ES-I3 (cell line): Measurements from ENCODE around the gene IGFL1.
"Not testable (repeated sequence)": the region's sequence is repeated elsewhere in the genome, so short reads cannot be mapped to it uniquely, and the experiment has no call there.

Source experiments
- H3K36me3 ChIP-seq: 2 replicates; pipeline ENCODE4 v1.6.1; 2013; ENCODE audit warnings: mild to moderate bottlenecking, low read length, control low read depth, moderate library complexity; ENCODE audit not compliant: insufficient read depth
- H3K4me1 ChIP-seq: 2 replicates; pipeline ENCODE4 v1.6.1; 2013; ENCODE audit warnings: mild to moderate bottlenecking, control low read depth, low read length; ENCODE audit not compliant: insufficient read depth
- H3K9ac ChIP-seq: 2 replicates; pipeline ENCODE4 v1.6.1; 2013; ENCODE audit warnings: low read depth, mild to moderate bottlenecking, low read length, moderate library complexity
- H3K9me3 ChIP-seq: 2 replicates; pipeline ENCODE4 v1.6.1; 2013; ENCODE audit warnings: mild to moderate bottlenecking, low read length, moderate library complexity; ENCODE audit not compliant: control insufficient read depth, insufficient read depth

Gene IGFL1

DNA sequence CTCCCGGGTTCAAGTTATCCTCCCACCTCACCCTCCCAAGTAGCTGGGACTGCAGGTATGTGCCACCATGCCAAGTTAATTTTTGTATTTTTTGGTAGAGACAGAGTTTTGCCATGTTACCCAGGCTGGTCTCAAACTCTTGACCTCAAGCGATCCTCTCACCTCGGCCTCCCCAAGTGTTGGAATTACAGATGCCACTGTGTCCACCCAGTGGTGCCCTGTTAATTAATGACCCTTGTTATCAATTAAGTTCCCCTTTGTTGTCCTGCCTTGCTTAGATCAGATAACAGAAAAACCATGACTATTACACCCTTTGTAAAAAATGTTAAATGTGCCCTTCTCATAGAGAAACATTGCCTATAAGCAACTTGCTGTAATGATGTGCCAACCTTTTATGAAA, 34.4 kb upstream of the IGFL1 start:
- peaks cover 3% of the 10 kb centered on the region; the same call in 1 of the 2 replicates for H3K4me1 ChIP-seq
- no peaks in the 10 kb centered on the region for H3K9me3 ChIP-seq
- no peaks in the 10 kb centered on the region for H3K36me3 ChIP-seq
- no peak overlapping the region for H3K9ac ChIP-seq

DNA sequence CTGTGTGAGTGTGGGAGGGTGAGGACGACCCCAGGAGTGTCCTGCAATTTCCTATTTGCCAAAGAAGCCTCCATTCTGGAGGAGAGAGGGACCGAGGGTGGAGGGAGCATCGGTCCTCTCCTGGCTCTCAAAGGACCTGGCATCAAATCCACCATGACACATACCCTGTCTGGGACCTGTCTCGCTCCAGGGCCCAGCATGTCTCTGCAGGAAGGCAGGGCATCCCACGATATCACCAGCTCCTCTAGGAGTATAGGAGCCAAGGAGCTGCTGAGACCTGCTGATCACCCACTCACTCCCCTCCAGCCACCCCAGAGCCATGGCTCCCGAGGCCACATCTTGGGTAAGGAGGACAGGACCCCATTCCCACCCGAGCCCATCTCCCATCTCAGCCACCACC, 33.6 kb upstream of the IGFL1 start:
- H3K36me3 ChIP-seq, H3K9ac ChIP-seq, H3K4me1 ChIP-seq: not testable (repeated sequence)

DNA sequence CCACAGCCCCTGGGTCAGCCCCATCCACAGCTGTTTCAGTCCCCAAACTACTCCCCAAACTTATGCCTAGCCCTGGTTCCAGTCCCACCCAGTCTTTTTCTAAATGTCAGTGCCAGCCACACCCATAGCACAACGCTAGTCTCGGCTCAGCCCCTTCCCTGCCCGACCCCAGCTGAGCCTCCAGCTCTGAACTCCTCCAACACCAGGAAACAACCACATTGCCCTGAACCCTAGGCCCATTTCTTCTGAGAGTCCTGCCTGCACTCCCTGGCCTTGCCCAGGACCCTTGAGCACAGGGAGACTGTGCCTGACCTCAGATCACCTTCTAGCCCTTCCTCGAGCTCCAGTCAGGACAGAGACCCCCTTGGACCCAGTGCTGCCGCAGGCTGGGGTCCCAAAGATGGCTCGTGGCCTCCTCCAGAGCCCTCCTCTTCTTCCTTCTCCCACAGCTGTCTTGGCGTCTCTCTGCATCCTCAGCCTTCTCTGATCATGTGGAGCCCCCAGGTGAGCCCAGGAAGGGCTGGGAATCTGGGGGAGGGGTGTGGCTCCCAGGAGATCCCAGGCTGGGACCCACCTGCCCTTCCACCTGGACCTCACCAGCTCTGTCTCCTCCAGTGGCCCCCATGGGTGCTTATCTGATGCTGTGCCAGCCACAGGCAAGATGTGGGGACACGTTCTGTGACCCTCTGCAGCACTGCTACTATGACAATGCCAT, 33.0 kb upstream of the IGFL1 start:
- no peak overlapping the region for H3K9ac ChIP-seq
- H3K36me3 ChIP-seq: no peaks in the 10 kb centered on the region
- peaks cover 3% of the 10 kb centered on the region; the same call in 1 of the 2 replicates for H3K4me1 ChIP-seq
- H3K9me3 ChIP-seq: no peaks in the 10 kb centered on the region

More for the DNA sequence above, 33.6 kb upstream of the IGFL1 start:
- not testable (repeated sequence) for H3K9me3 ChIP-seq

DNA sequence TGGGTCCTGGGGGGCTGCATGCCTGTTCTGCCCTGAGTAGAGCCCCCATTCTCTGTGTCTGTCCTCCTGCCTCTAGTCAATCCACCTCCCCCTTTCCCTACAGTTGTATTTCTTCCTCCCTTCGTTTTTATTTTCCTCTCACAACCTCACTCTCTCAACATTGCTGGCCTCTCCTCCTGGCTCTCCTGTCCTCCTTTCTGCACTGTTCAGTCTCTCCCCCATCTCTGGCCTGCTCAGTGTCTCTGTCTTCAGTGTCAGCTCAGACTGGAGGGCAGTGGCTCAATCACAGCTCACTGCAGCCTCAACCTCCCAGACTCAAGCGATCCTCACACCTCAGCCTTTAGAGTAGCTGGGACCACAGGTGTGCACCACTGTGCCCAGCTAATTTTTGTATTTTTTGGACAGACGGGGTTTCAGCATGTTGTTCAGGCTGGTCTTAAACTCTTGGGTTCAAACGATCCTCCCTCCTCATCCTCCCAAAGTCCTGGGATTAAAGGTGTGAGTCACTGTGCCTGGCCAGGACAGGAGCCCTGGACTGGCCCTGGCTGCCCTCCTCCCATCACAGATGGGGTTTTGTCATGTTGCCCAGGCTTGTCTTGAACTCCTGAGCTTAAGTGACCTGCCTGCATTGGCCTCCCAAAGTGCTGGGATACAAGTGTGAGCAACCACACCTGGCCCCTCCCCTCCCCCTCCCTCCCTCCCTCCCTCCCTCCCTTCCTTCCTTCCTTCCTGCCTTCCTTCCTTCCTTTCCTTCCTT, 32.0 kb upstream of the IGFL1 start:
- H3K36me3 ChIP-seq: no peaks in the 10 kb centered on the region
- H3K4me1 ChIP-seq: peaks cover 3% of the 10 kb centered on the region; the same call in 1 of the 2 replicates
- no peaks in the 10 kb centered on the region for H3K9me3 ChIP-seq
- no peak overlapping the region for H3K9ac ChIP-seq

DNA sequence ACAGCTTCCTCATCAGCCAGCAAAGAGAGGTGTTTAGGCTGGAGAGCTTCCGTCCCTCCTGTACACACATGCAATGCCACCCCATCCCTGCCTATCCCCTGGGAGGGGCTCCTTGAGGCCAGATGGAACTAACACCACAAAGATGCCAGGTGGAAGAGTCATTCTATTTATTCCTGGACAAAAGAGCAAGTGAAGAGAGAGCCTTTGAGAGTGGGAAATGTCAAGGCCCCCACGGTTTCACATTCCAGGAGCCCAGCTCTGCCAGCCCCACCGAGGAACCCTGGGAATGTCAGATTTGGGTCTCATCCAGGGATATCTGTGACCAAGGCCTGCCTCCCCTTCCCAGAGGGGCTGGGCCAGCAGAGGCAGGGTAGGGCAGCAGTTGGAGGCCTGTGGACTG, 30.8 kb upstream of the IGFL1 start:
- no peak overlapping the region for H3K9ac ChIP-seq
- no peaks in the 10 kb centered on the region for H3K4me1 ChIP-seq
- H3K36me3 ChIP-seq: no peaks in the 10 kb centered on the region
- no peaks in the 10 kb centered on the region for H3K9me3 ChIP-seq

DNA sequence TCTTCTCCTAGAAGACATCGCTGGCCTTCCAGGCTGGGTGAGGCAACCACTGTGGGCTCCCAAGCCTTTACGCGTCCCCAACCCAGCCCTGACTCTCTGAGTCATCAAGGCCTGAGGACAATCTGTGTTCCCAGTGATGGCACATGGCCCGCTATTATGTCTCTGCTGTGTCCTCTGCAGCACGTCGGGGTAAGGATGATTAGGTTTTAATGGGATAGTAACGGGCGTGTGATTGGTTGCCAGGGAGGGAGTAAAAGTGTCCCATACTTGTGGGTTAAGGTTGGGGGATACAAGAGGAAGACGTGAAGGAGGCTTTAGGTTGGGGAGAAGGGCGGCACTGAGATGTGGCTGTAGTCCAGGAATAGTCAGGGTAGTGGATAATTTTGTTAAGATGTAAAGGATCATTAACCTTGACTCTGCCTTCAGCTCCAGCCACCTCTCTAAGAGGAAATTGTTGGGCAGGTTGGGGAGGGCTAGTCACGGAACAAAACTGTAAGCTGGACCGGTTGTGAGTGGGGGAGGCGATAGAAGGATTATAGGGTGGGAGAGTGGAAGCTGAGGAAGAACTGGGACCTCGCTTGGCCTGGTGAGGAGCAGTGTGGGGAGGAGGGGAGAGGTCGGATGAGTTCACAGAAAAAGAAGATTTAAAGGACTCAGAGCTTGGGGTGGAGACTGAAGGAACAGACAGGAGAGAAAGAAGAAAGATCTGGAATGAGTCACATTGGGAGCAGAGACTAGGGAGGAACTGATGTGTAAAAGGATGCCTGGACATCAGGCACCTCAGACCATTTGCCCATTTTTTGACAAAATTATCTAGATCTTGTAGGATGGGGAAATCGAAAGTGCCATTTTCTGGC, 27.9 kb upstream of the IGFL1 start:
- no peak overlapping the region for H3K9ac ChIP-seq
- no peaks in the 10 kb centered on the region for H3K9me3 ChIP-seq
- no peaks in the 10 kb centered on the region for H3K36me3 ChIP-seq
- H3K4me1 ChIP-seq: no peaks in the 10 kb centered on the region

DNA sequence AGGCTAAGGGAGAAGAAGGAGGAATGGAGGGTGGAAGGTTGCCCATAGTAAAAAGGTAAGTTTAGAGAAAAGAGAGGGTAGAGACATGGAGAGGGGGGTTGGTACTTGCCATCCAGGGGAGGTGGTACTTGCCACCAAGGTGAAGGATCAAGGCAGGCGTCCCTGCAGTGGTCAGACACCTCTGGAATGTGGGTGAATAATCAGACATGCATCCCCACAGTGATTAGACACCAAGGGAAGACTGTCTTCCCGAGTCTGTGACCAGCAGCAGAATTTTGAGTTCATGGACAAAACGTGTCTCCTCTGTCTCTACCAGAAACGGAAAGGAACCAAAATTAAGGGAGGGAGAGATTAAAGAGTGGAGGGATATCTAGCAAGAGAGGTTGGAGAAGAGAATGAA, 27.1 kb upstream of the IGFL1 start:
- Histone ChIP-seq H3K9ac (no peak overlapping the region), H3K4me1 (no peaks in the 10 kb centered on the region), H3K9me3 (no peaks in the 10 kb centered on the region), H3K36me3 (no peaks in the 10 kb centered on the region)

DNA sequence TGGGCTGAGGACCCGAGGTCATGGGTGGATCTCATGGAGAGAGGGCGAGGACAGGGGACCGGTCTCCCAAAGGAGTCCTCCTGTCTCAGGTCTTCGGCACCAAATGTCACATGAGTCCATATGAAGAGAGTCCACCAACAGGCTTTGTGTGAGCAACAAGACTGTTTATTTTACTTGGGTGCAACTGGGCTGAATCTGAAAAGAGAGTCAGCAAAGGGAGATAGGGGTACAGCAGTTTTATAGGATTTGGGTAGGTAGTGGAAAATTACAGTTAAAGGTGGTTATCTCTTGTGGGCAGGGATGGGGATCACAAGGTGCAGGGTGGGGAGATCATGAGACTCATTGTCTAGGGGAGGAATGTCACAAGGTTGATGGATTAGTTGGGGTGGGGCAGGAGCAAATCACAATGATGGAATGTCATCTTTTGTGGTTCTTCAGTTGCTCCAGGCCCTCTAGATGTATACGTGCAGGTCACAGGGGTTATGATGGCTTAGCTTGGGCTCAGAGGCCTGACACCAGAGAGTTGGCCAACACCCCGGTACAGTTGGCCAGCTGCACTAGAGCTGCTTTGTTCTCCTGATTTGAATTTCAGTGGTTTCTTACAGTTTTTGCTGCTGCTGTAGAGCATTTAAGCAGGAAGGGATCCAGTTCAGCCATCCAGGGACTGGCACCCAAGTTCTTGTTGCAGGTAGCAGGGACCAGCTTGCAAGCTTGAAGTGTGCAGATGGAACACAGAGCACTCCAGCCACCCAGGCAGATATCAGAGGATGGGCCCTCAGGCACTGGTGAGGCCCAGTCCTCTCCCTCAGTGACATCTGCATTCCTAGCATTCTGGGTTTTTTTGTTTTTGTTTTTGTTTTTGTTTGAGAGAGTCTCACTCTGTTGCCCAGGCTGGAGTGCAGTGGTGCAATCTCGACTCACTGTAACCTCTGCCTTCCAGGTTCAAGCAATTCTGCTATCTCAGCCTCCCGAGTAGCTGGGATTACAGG, 26.4 kb upstream of the IGFL1 start:
- Histone ChIP-seq H3K9ac (no peak overlapping the region), H3K36me3 (no peaks in the 10 kb centered on the region)

DNA sequence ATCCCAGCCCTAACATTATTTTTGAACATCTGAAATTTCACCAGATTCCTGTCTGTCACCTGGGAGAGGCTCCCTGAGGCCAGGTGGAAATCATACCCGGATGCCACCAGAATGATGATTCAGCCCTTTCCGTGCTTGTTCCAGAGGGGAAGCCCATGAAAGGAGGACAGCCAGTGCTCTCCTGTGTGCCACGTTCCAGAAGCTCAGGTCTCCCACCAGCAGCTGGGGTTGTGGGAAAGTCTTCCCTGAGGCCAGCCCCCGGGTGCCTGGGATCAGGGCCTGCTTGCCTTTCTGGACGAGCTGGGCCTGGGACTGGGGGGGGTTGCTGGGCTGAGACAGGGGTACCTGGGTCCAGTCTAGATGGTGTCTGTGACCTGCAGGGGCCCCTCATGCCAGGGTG, 25.5 kb upstream of the IGFL1 start:
- Histone ChIP-seq H3K9ac (no peak overlapping the region), H3K4me1 (no peaks in the 10 kb centered on the region), H3K9me3 (no peaks in the 10 kb centered on the region), H3K36me3 (no peaks in the 10 kb centered on the region)

More for the DNA sequence above, 26.4 kb upstream of the IGFL1 start:
- Histone ChIP-seq H3K9me3 (no peaks in the 10 kb centered on the region), H3K4me1 (no peaks in the 10 kb centered on the region)

DNA sequence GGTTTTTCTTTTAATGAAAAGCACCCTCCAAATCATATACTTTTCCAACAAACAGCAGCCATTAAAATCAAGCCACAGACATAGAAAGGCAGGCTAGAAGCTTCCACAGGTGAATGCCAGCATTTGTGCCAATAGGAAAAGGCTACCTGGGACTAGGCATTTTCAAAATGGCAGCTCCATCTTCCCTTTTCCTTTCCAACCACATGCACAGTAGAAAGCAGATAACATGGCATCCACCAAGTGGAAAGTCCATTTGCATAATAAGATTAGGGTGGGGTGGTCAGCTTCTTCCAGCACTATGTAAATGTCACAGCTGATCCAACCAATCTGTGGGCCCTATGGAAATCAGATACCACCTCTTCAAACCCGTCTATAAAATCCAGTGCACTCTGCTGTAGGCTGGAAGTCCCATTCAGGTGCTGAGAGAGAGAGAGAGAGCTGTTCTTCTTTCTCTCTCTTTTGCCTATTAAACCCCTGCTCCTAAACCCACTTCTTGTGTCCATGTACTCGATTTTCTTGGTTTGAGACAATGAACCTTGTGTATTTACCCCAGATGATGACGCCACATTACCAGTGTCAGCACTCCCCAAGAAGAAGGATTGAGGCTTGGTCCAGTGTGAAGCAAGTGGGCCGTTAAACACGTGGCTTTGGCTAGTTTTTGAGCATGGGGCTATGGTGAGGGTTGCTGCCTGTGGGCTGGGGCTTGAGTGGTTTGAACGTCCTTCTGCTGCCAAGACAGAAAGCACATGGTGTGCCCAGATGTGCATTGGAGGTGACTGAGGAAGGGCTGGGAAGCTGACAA, 24.2 kb upstream of the IGFL1 start:
- H3K36me3 ChIP-seq: no peaks in the 10 kb centered on the region
- peaks cover under 1% of the 10 kb centered on the region; the same call in 1 of the 2 replicates for H3K4me1 ChIP-seq
- no peak overlapping the region for H3K9ac ChIP-seq
- H3K9me3 ChIP-seq: no peaks in the 10 kb centered on the region

DNA sequence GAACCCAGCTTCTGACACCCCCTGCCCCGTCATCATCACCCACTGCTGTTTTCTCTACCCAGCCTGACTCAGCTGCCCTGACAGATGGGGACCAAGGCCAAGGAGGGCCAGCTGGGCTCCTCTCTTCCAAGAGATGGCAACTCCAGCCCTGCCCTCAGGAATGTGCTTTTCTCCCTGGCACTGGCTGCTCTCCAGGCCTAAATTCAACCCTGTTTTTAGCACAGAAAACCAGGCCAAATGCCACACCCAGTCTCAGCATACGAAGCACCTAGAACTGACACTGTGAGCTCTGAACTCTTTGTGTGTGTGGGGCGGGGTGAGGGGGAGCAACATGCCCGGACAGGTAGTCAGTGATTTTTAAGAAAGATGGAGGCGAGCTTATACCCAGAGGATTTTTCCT, 23.4 kb upstream of the IGFL1 start:
- Histone ChIP-seq H3K4me1 (peaks cover 8% of the 10 kb centered on the region), H3K9me3 (no peaks in the 10 kb centered on the region), H3K36me3 (no peaks in the 10 kb centered on the region), H3K9ac (no peak overlapping the region)

DNA sequence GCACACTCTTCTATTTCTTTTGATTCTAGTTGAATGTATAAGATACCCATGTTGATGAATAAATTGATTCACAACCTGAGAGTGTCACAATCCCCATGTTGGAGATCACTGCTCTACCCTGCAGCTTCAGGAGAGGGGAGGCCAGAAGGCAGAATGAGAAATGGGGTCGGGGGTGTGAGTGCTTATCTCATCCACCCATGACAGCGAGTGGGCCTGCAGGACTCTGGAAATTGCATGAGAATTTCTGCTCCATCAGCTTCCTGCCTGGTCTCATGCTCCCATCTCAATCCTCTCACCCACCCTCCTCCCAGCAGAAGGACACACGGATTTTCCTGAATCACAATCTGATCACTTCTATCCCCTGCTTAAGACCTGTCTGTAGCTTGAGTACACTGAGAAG, 22.9 kb upstream of the IGFL1 start:
- Histone ChIP-seq H3K9me3 (no peaks in the 10 kb centered on the region), H3K4me1 (peaks cover 11% of the 10 kb centered on the region), H3K9ac (no peak overlapping the region), H3K36me3 (no peaks in the 10 kb centered on the region)

DNA sequence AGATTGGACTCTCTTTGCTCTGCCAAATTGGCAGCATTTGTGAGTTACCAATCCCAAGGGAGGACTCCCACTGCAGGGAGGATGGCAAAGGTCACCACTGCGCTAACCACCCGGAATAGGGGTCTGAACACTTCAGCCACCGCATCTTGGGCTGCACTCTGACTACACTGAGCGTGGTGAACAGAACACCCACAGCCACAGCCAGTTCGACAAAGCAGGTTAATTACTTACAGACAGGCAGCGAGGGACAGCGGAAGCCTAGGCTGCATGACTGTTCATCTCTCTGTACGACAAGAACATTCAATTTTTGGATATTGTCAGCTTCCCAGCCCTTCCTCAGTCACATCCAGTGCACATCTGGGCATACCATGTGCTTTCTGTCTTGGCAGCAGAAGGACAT, 21.7 kb upstream of the IGFL1 start:
- not testable (repeated sequence) for H3K9me3 ChIP-seq, H3K36me3 ChIP-seq, H3K9ac ChIP-seq
- H3K4me1 ChIP-seq: peaks cover 20% of the 10 kb centered on the region
